GM12878 (cell line): Measurements from ENCODE around the gene OR5M11. TPM values are rescaled to one million over a fixed set of nuclear protein-coding genes. Genes with fewer than 3 reads are reported as not detected.

Source experiments
- ATAC-seq: fragments of 200-7000 bp; cut with Tn5 transposase; 3 replicates; pipeline ENCODE4 v1.9.1; 2020; ENCODE audit warnings: mild to moderate bottlenecking, moderate library complexity
- BruUV-seq: library from RNA; stranded (reverse); fragments of 400-500 nt; replicated peaks from 2 replicates; lab custom pipeline; 2021; lab: Mats Ljungman, UMichigan
- CTCF ChIA-PET: fragments of 300-600 bp; sonication (Branson Sonifier 250); formaldehyde crosslinking; extraction: SDS; loops from one replicate; lab custom pipeline; 2021; ENCODE audit warnings: inconsistent platforms; lab: Yijun Ruan, JAX
- POLR2A ChIA-PET: fragments of 350-600 bp; formaldehyde crosslinking; extraction: SDS; loops from one replicate; lab custom pipeline; 2021; ENCODE audit warnings: inconsistent platforms; lab: Charles Lee
- RAD21 ChIA-PET: fragments of 300-600 bp; sonication (Branson Sonifier 250); formaldehyde crosslinking; loops from one replicate; lab custom pipeline; 2023; ENCODE audit warnings: antibody characterized with exemption; ENCODE audit not compliant: unreplicated experiment; lab: Charles Lee
- SMC1A ChIA-PET: fragments of 300-600 bp; sonication (Branson Sonifier 250); formaldehyde crosslinking; loops from one replicate; lab custom pipeline; 2023; ENCODE audit not compliant: unreplicated experiment, uncharacterized antibody; lab: Charles Lee
- DNase-seq: peaks from one replicate; pipeline ENCODE4 v3.0.0-alpha.2; 2011; ENCODE audit warnings: low read depth, low spot score
- FAIRE-seq: peaks from 3 replicates; lab custom pipeline; 2011; peaks lifted over from hg19 to GRCh38; lab: Jason Lieb, UNC
- H2AFZ ChIP-seq: 2 replicates; pipeline ENCODE4 v1.6.0; 2011; ENCODE audit warnings: low read depth, low read length, control low read depth; ENCODE audit not compliant: control insufficient read depth
- H3K27ac ChIP-seq: 2 replicates; pipeline ENCODE4 v1.5.1; 2011; ENCODE audit warnings: control low read depth; ENCODE audit not compliant: control insufficient read depth, insufficient read depth
- H3K27me3 ChIP-seq, 2 experiments: replicated peaks in 1 of 2; 2 replicates each; pipeline versions ENCODE4 v1.6.0 to v1.6.1; 2011; ENCODE audit warnings: low read length in 1 of 2; ENCODE audit not compliant: control insufficient read depth in 2 of 2, insufficient read depth in 2 of 2
- H3K36me3 ChIP-seq, 2 experiments: 2 replicates each; pipeline ENCODE4 v1.5.1; 2011; ENCODE audit warnings: low read length in 1 of 2; ENCODE audit not compliant: control insufficient read depth in 2 of 2, insufficient read depth in 2 of 2
- H3K4me1 ChIP-seq: 2 replicates; pipeline ENCODE4 v1.6.1; 2011; ENCODE audit warnings: mild to moderate bottlenecking, low read length, moderate library complexity, mixed read lengths; ENCODE audit not compliant: control insufficient read depth, insufficient read depth
- H3K4me2 ChIP-seq: 2 replicates; pipeline ENCODE4 v1.6.0; 2011; ENCODE audit warnings: control low read depth; ENCODE audit not compliant: control insufficient read depth, insufficient read depth
- H3K4me3 ChIP-seq: fragments of 200-600 bp; sonication (generic); 2 replicates; pipeline ENCODE4 v1.5.1; 2016
- H3K79me2 ChIP-seq: 2 replicates; pipeline ENCODE4 v1.6.0; 2011; ENCODE audit warnings: low read length; ENCODE audit not compliant: control insufficient read depth, insufficient read depth
- H3K9ac ChIP-seq: 2 replicates; pipeline ENCODE4 v1.8.0; 2011; ENCODE audit warnings: low read length, control low read depth, mixed read lengths; ENCODE audit not compliant: control insufficient read depth, insufficient read depth
- H3K9me3 ChIP-seq: replicated peaks from 3 replicates; pipeline ENCODE4 v1.5.1; 2011; ENCODE audit warnings: mild to moderate bottlenecking, low read length; ENCODE audit not compliant: control insufficient read depth, insufficient read depth
- H4K20me1 ChIP-seq: 2 replicates; pipeline ENCODE4 v1.6.0; 2011; ENCODE audit not compliant: control insufficient read depth, insufficient read depth
- BCLAF1 ChIP-seq: fragments of 450-650 bp; IDR thresholded peaks from 2 replicates; pipeline ENCODE4 v1.6.1; 2017; ENCODE audit warnings: antibody characterized with exemption, mild to moderate bottlenecking, moderate library complexity
- CBX3 ChIP-seq: fragments of 200-600 bp; sonication (generic); IDR thresholded peaks from 2 replicates; pipeline ENCODE4 v1.6.1; 2016; ENCODE audit warnings: low read depth, borderline replicate concordance
- CEBPB ChIP-seq, 2 experiments: fragments of 150-350 bp in 1 of 2; IDR thresholded peaks; 2 replicates each; pipeline ENCODE4 v1.6.1; 2012 to 2014; ENCODE audit warnings: low read depth in 2 of 2, low read length in 2 of 2, borderline replicate concordance in 1 of 2, inconsistent platforms in 1 of 2
- CHD2 ChIP-seq: IDR thresholded peaks from 2 replicates; pipeline ENCODE4 v1.6.1; 2011; ENCODE audit warnings: low read depth, low read length, improper control_type of control experiment, borderline replicate concordance
- KLF5 ChIP-seq: fragments of 450-650 bp; IDR thresholded peaks from 2 replicates; pipeline ENCODE4 v1.6.1; 2014; ENCODE audit warnings: mild to moderate bottlenecking; ENCODE audit not compliant: partially characterized antibody
- MLLT1 ChIP-seq: fragments of 450-650 bp; IDR thresholded peaks from 2 replicates; pipeline ENCODE4 v1.6.1; 2016; ENCODE audit warnings: mild to moderate bottlenecking
- MYC ChIP-seq: IDR thresholded peaks from 2 replicates; pipeline ENCODE4 v1.6.1; 2011; ENCODE audit warnings: mild to moderate bottlenecking, low read length, moderate library complexity, inconsistent platforms; ENCODE audit not compliant: insufficient read depth, insufficient replicate concordance, insufficient read length, severe bottlenecking
- POLR2A ChIP-seq: IDR thresholded peaks from 2 replicates; pipeline ENCODE4 v1.6.1; 2011; ENCODE audit warnings: low read depth, mild to moderate bottlenecking, low read length
- POU2F2 ChIP-seq: IDR thresholded peaks from 3 replicates; pipeline ENCODE4 v1.6.1; 2011; ENCODE audit warnings: low read depth, mild to moderate bottlenecking, low read length, borderline replicate concordance
- RBBP5 ChIP-seq: fragments of 200-600 bp; sonication (generic); conservative IDR thresholded peaks from 2 replicates; pipeline ENCODE4 v1.6.1; 2016
- RELA ChIP-seq: fragments of 450-650 bp; IDR thresholded peaks from 2 replicates; pipeline ENCODE4 v1.8.0; 2014; ENCODE audit warnings: borderline replicate concordance; ENCODE audit not compliant: partially characterized antibody
- SKIL ChIP-seq: fragments of 450-650 bp; IDR thresholded peaks from 2 replicates; pipeline ENCODE4 v1.6.1; 2017; ENCODE audit warnings: mild to moderate bottlenecking, low read depth, inconsistent platforms; ENCODE audit not compliant: poor library complexity, severe bottlenecking
- SREBF1 ChIP-seq: IDR thresholded peaks from 2 replicates; pipeline ENCODE4 v1.6.1; 2012; ENCODE audit warnings: mild to moderate bottlenecking, low read length
- STAT3 ChIP-seq: IDR thresholded peaks from 2 replicates; pipeline ENCODE4 v1.6.1; 2011; ENCODE audit warnings: low read depth, low read length, improper control_type of control experiment
- TCF12 ChIP-seq: IDR thresholded peaks from 2 replicates; pipeline ENCODE4 v1.6.1; 2011; ENCODE audit warnings: low read depth, mild to moderate bottlenecking, low read length
- YBX1 ChIP-seq: fragments of 450-650 bp; IDR thresholded peaks from 2 replicates; pipeline ENCODE4 v1.6.1; 2016; ENCODE audit warnings: antibody characterized with exemption
- WGBS: methylation state at CpG from one replicate; pipeline ENCODE4 v1.1.6; 2016; ENCODE audit warnings: low lambda C conversion rate; ENCODE audit not compliant: insufficient replicate concordance, insufficient coverage; ENCODE audit errors: missing lambda C conversion rate; 5-methylcytosine and 5-hydroxymethylcytosine counted together
- in situ Hi-C: fragments of 300-500 bp; cut with MboI; formaldehyde crosslinking; loops from 9 replicates; pipeline ENCODE4 v1.14.3; 2018; ENCODE audit warnings: mixed read lengths
- intact Hi-C: fragments of 100-400 bp; cut with micrococcal nuclease; formaldehyde crosslinking; loops from one replicate; pipeline ENCODE4 v1.14.2; 2022; ENCODE audit not compliant: unreplicated experiment
- polyA plus RNA-seq, 11 experiments: library from polyadenylated mRNA; depleted of rRNA in 4 of 11; unstranded in 6 of 11; stranded (reverse) in 5 of 11; fragments of >200 nt; fragmentation: Nextera tagmentation in 4 of 11; fragmentation: Illumina TruSeq in 1 of 11; extraction: Ambion mirVana in 4 of 11; extraction: Trizol in 1 of 11; gene quantifications; 1 replicate in 1 of 11; 2 replicates in 10 of 11; pipeline versions ENCODE4 v1.2.1 to v1.2.3, GENCODE V29; 2011 to 2016; ENCODE audit warnings: inconsistent platforms in 2 of 11, missing spikeins in 2 of 11, low read depth in 1 of 11
- total RNA-seq, 4 experiments: library from RNA; depleted of rRNA in 3 of 4; stranded (reverse); fragments of >200 nt in 3 of 4; fragmentation: Illumina TruSeq in 1 of 4; extraction: Trizol in 1 of 4; gene quantifications; 2 replicates each; pipeline versions ENCODE4 v1.2.1 to v1.2.3, GENCODE V29; 2013 to 2021

Gene OR5M11
- total and polyA plus RNA-seq, 10 of the 15 experiments (the other 5 are each of a cell fraction or from before 2014, with no cell fraction given): not detected

GRCh38 chr11:56545531-56545930 is 2.5 kb upstream of the OR5M11 start:
- DNase-seq (no peak), ATAC-seq (no peak), FAIRE-seq (no peak)
- POLR2A ChIA-PET: no interaction called here
- SMC1A ChIA-PET: no interaction called here
- no peaks in the 10 kb centered on the region for H3K36me3 ChIP-seq
- TF ChIP-seq RBBP5 (no peak), POU2F2 (no peak), SKIL (no peak), STAT3 (no peak), CBX3 (no peak), CEBPB (IDR thresholded peaks at IDR 0.05; ENCODE audit: borderline replicate concordance in 1 of 2, low read depth in 2 of 2, low read length in 2 of 2) (no peak), TCF12 (no peak), MLLT1 (no peak), POLR2A (no peak), BCLAF1 (no peak), CHD2 (no peak), YBX1 (no peak), MYC (no peak), SREBF1 (no peak), RELA (no peak), KLF5 (no peak)
- no peaks in the 10 kb centered on the region for H3K4me1 ChIP-seq
- H4K20me1 ChIP-seq: no peaks in the 10 kb centered on the region
- no TSS peak for BruUV-seq
- intact Hi-C loops (no loop called here), in situ Hi-C loops (no loop called here)
- H3K4me2 ChIP-seq: no peak overlapping the region
- no peak overlapping the region for H2AFZ ChIP-seq
- H3K79me2 ChIP-seq: no peaks in the 10 kb centered on the region
- 7% methylated on average over 5 of the region's 6 CpGs for WGBS
- CTCF ChIA-PET: no interaction called here
- no peaks in the 10 kb centered on the region for H3K27me3 ChIP-seq
- H3K9ac ChIP-seq: no peak overlapping the region
- no peak overlapping the region for H3K27ac ChIP-seq
- H3K4me3 ChIP-seq: no peak overlapping the region
- H3K9me3 ChIP-seq: no peaks in the 10 kb centered on the region
- RAD21 ChIA-PET: no interaction called here
